GM12864 (cell line): Measurements from ENCODE around the gene DNMT3A.

Experiments
- DNase-seq: peaks from one replicate; pipeline ENCODE4 v3.0.0-alpha.2; 2011; ENCODE audit warnings: low read depth
- H3K4me3 ChIP-seq: 2 replicates; pipeline ENCODE4 v1.5.1; 2011; ENCODE audit warnings: mild to moderate bottlenecking, low read depth, low read length, control low read depth
- CTCF ChIP-seq: IDR thresholded peaks from 2 replicates; pipeline ENCODE4 v1.5.1; 2011; ENCODE audit warnings: low read depth, mild to moderate bottlenecking, moderate library complexity, low read length, control low read depth, inconsistent platforms; ENCODE audit errors: missing control alignments

Gene DNMT3A

GRCh38 chr2:25295621-25296020 lies 46.1 kb downstream of the DNMT3A start:
- peak overlapping the region; percentile 31; the same call in 1 of the 2 replicates for H3K4me3 ChIP-seq
- TF ChIP-seq CTCF: no peak

GRCh38 chr2:25294573-25295462 lies 46.9 kb downstream of the DNMT3A start:
- DNase-seq: no peak
- peak overlapping the region; percentile 31 for H3K4me3 ChIP-seq
- no peak for TF ChIP-seq CTCF

More at GRCh38 chr2:25295621-25296020, 46.1 kb downstream of the DNMT3A start:
- no peak for DNase-seq

- no peak for DNase-seq
- H3K4me3 ChIP-seq: no peak overlapping the region
Observed at GRCh38 chr2:25293958-25294562, 47.7 kb downstream of the DNMT3A start.

GRCh38 chr2:25293145-25293544 lies 48.6 kb downstream of the DNMT3A start:
- H3K4me3 ChIP-seq: no peak overlapping the region
- DNase-seq: no peak
- TF ChIP-seq CTCF: no peak

More at GRCh38 chr2:25293958-25294562, 47.7 kb downstream of the DNMT3A start:
- no peak for TF ChIP-seq CTCF

GRCh38 chr2:25292408-25292807 lies 49.3 kb downstream of the DNMT3A start:
- no peak overlapping the region for H3K4me3 ChIP-seq
- no peak for TF ChIP-seq CTCF
- DNase-seq: no peak

GRCh38 chr2:25290811-25291495 lies 50.8 kb downstream of the DNMT3A start:
- TF ChIP-seq CTCF: no peak
- no peak overlapping the region for H3K4me3 ChIP-seq
- no peak for DNase-seq
